Measurements from ENCODE around the gene CORO2A.

DNA sequence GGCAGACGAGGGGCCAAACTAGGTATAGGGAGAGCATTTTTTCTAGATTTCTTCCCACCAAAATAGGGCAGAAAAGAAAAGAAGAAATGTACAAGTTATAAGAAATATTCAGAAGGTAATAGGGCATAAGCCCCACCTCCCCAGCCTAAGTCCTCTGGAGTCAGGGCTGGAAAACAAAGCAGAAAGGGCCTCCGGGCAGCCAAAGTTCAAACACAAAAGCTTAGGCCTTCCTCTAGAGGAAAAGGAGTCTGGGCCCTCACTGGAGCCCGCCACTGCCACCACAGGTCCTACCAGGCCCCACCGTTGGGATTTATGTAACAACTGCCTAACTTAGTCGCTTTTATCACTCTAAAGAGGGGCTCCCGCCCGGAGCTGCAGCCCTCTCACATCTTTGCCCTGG, 35.4 kb upstream of the CORO2A start:
- TF ChIP-seq ZSCAN31 (CRISPR knock-in tag; IDR thresholded peaks at IDR 0.05; ENCODE audit: low read depth) (no peak), ZNF83 (CRISPR knock-in tag; IDR thresholded peaks at IDR 0.05; ENCODE audit: borderline replicate concordance) (no peak), SMARCC2 (IDR thresholded peaks at IDR 0.05) (no peak), POLR2A (IDR thresholded peaks at IDR 0.05; ENCODE audit: insufficient read depth in 1 of 2, low read depth in 2 of 2, low read length in 2 of 2) (peak in 1 of 2 experiments; percentile 58; a peak in 2 of 4 replicates), HNF4A (CRISPR knock-in tag; IDR thresholded peaks at IDR 0.05) (peak; percentile 67), MATR3 (CRISPR knock-in tag; IDR thresholded peaks at IDR 0.05) (no peak), YY1 (IDR thresholded peaks at IDR 0.05; ENCODE audit: insufficient read depth, insufficient replicate concordance, low read depth, low read length) (no peak), MXI1 (IDR thresholded peaks at IDR 0.05; ENCODE audit: borderline replicate concordance, low read depth, low read length) (no peak), EP300 (IDR thresholded peaks at IDR 0.05; ENCODE audit: low read depth in 2 of 2, low read length in 2 of 2) (peak in 1 of 2 experiments; percentile 41; a peak in 1 of 4 replicates), EP300 (CRISPR knock-in tag; IDR thresholded peaks at IDR 0.05; ENCODE audit: borderline replicate concordance) (no peak)
- TF ChIP-seq, protein P1, sequence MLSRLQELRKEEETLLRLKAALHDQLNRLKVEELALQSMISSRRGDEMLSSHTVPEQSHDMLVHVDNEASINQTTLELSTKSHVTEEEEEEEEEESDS (CRISPR knock-in tag; IDR thresholded peaks at IDR 0.05; ENCODE audit: borderline replicate concordance): no peak
- TF ChIP-seq, protein P2, sequence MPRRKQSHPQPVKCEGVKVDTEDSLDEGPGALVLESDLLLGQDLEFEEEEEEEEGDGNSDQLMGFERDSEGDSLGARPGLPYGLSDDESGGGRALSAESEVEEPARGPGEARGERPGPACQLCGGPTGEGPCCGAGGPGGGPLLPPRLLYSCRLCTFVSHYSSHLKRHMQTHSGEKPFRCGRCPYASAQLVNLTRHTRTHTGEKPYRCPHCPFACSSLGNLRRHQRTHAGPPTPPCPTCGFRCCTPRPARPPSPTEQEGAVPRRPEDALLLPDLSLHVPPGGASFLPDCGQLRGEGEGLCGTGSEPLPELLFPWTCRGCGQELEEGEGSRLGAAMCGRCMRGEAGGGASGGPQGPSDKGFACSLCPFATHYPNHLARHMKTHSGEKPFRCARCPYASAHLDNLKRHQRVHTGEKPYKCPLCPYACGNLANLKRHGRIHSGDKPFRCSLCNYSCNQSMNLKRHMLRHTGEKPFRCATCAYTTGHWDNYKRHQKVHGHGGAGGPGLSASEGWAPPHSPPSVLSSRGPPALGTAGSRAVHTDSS (CRISPR knock-in tag; conservative IDR thresholded peaks at IDR 0.05): no peak
- TF ChIP-seq, protein P3, sequence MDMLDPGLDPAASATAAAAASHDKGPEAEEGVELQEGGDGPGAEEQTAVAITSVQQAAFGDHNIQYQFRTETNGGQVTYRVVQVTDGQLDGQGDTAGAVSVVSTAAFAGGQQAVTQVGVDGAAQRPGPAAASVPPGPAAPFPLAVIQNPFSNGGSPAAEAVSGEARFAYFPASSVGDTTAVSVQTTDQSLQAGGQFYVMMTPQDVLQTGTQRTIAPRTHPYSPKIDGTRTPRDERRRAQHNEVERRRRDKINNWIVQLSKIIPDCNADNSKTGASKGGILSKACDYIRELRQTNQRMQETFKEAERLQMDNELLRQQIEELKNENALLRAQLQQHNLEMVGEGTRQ (IDR thresholded peaks at IDR 0.05; ENCODE audit: low read depth, low read length): no peak
- TF ChIP-seq, protein P3 (CRISPR knock-in tag; IDR thresholded peaks at IDR 0.05; ENCODE audit: borderline replicate concordance): no peak

Data from HepG2 (cell line).